Measurements from ENCODE around the gene KRTAP5-2.
"Not testable (repeated sequence)": the region's sequence is repeated elsewhere in the genome, so short reads cannot be mapped to it uniquely, and the experiment has no call there.

Gene KRTAP5-2

GRCh38 chr11:1589996-1590395 lies 8.1 kb downstream of the KRTAP5-2 start:
- peaks cover 33% of the 10 kb centered on the region for H3K27me3 Mint-ChIP-seq (ENCODE audit: low read depth)
- H3K4me1 Mint-ChIP-seq (ENCODE audit: low read depth), result peaks cover 8% of the 10 kb centered on the region
- H3K4me3 Mint-ChIP-seq, result no peak overlapping the region
- H3K27ac Mint-ChIP-seq, result peak overlapping the region; percentile 52
- peaks cover 5% of the 10 kb centered on the region for H3K36me3 Mint-ChIP-seq (ENCODE audit: low read depth)
- no peak for DNase-seq (ENCODE audit: low spot score)
- peaks cover 10% of the 10 kb centered on the region for H3K9me3 Mint-ChIP-seq

GRCh38 chr11:1589191-1589963 lies 8.7 kb downstream of the KRTAP5-2 start:
- H3K36me3 Mint-ChIP-seq (ENCODE audit: low read depth); H3K9me3 Mint-ChIP-seq; H3K4me1 Mint-ChIP-seq (ENCODE audit: low read depth); DNase-seq (ENCODE audit: low spot score): not testable (repeated sequence)
- peak overlapping the region; percentile 71 for H3K27ac Mint-ChIP-seq
- peaks cover 30% of the 10 kb centered on the region for H3K27me3 Mint-ChIP-seq (ENCODE audit: low read depth)
- H3K4me3 Mint-ChIP-seq, result peak overlapping the region; percentile 11

DNA sequence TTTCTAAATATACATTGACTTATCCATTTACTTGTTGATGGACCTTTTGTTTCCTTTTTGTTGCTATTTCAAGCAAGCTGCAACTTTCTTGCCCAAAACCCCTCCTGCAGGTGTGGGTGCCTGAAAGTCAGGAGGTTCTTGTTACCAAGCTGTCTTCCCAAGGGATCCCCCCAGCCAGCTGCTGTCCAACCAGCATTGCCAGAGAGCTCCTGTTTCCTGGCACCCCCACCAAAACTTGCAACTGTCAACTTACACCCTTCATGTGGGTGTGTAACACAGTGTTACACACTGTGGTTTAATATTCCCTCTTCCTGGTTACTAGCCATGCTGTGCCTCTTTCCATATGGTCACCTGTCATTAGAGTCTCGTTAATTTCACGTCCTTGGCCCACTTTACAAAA lies 11.4 kb downstream of the KRTAP5-2 start:
- H3K9me3 Mint-ChIP-seq, result peaks cover 10% of the 10 kb centered on the region

GRCh38 chr11:1584661-1585370 lies 13.3 kb downstream of the KRTAP5-2 start, which contains the start of gene KRTAP5-1:
KRTAP5-1 (minus strand) TSS chr11:1585283; CDS start chr11:1585249, 34 bp downstream.
- DNase-seq (ENCODE audit: low spot score); H3K9me3 Mint-ChIP-seq; H3K36me3 Mint-ChIP-seq (ENCODE audit: low read depth); H3K4me1 Mint-ChIP-seq (ENCODE audit: low read depth); H3K27ac Mint-ChIP-seq; H3K4me3 Mint-ChIP-seq: not testable (repeated sequence)
- peaks cover 15% of the 10 kb centered on the region for H3K27me3 Mint-ChIP-seq (ENCODE audit: low read depth)

More for the DNA sequence above, 11.4 kb downstream of the KRTAP5-2 start:
- no peak overlapping the region for H3K27ac Mint-ChIP-seq
- no peak for DNase-seq (ENCODE audit: low spot score)
- H3K36me3 Mint-ChIP-seq (ENCODE audit: low read depth), result peaks cover 5% of the 10 kb centered on the region
- H3K4me3 Mint-ChIP-seq, result no peak overlapping the region
- peaks cover 18% of the 10 kb centered on the region for H3K27me3 Mint-ChIP-seq (ENCODE audit: low read depth)
- H3K4me1 Mint-ChIP-seq (ENCODE audit: low read depth), result peaks cover 8% of the 10 kb centered on the region

DNA sequence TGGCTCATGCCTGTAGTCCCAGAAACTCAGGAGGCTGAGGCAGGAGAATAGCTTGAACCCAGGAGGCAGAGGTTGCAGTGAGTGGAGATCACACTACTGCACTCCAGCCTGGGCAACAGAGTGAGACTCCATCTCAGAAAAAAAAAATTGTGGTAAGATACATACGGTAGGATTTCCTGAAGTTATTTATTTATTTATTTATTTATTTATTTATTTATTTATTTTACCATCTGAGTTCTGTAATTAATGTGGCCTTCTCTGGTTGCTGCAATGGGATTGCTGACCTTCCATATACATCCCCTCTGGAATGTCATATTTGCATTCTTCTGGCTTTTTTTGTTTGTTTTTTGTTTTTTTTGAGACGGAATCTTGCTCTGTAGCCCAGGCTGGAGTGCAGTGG lies 15.2 kb downstream of the KRTAP5-2 start:
- not testable (repeated sequence) for H3K27ac Mint-ChIP-seq; H3K36me3 Mint-ChIP-seq (ENCODE audit: low read depth); H3K9me3 Mint-ChIP-seq; H3K4me1 Mint-ChIP-seq (ENCODE audit: low read depth); H3K4me3 Mint-ChIP-seq; DNase-seq (ENCODE audit: low spot score)
- peaks cover 10% of the 10 kb centered on the region for H3K27me3 Mint-ChIP-seq (ENCODE audit: low read depth)

- Mint-ChIP-seq H3K36me3 (ENCODE audit: low read depth) (no peaks in the 10 kb centered on the region), H3K9me3 (peaks cover 9% of the 10 kb centered on the region), H3K4me1 (ENCODE audit: low read depth) (no peaks in the 10 kb centered on the region), H3K27me3 (ENCODE audit: low read depth) (peaks cover 7% of the 10 kb centered on the region), H3K27ac (no peak overlapping the region), H3K4me3 (no peak overlapping the region)
- DNase-seq (ENCODE audit: low spot score), result no peak
Observed at GRCh38 chr11:1581976-1582375, 16.1 kb downstream of the KRTAP5-2 start.

GRCh38 chr11:1576825-1577224 lies 21.3 kb downstream of the KRTAP5-2 start:
- no peak overlapping the region for H3K4me3 Mint-ChIP-seq
- peaks cover 9% of the 10 kb centered on the region for H3K9me3 Mint-ChIP-seq
- H3K4me1 Mint-ChIP-seq (ENCODE audit: low read depth), result no peaks in the 10 kb centered on the region
- no peak overlapping the region for H3K27ac Mint-ChIP-seq
- no peaks in the 10 kb centered on the region for H3K36me3 Mint-ChIP-seq (ENCODE audit: low read depth)
- H3K27me3 Mint-ChIP-seq (ENCODE audit: low read depth), result peaks cover 20% of the 10 kb centered on the region
- no peak for DNase-seq (ENCODE audit: low spot score)

GRCh38 chr11:1575756-1576155 lies 22.3 kb downstream of the KRTAP5-2 start:
- not testable (repeated sequence) for H3K4me3 Mint-ChIP-seq; H3K27ac Mint-ChIP-seq; H3K36me3 Mint-ChIP-seq (ENCODE audit: low read depth); H3K9me3 Mint-ChIP-seq; H3K4me1 Mint-ChIP-seq (ENCODE audit: low read depth); DNase-seq (ENCODE audit: low spot score)
- H3K27me3 Mint-ChIP-seq (ENCODE audit: low read depth), result peaks cover 22% of the 10 kb centered on the region

DNA sequence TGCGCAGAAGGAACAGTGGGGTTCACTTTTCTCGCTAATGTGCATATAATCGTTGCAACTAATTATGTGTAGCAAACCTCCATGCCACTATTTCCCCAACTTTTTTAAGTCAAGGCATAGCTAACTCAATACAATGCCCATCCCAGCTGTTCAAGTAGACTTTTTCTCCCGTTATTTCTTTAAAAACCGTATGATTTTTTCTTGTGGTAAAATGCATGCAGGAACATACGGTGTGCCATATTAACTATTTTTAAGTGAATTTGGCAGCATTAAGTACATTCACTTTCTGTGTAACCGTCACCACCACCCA lies 23.2 kb downstream of the KRTAP5-2 start:
- H3K36me3 Mint-ChIP-seq (ENCODE audit: low read depth), result no peaks in the 10 kb centered on the region
- H3K4me1 Mint-ChIP-seq (ENCODE audit: low read depth), result no peaks in the 10 kb centered on the region
- no peak overlapping the region for H3K4me3 Mint-ChIP-seq
- H3K27ac Mint-ChIP-seq, result no peak overlapping the region
- peaks cover 31% of the 10 kb centered on the region for H3K27me3 Mint-ChIP-seq (ENCODE audit: low read depth)
- H3K9me3 Mint-ChIP-seq, result peaks cover 9% of the 10 kb centered on the region
- DNase-seq (ENCODE audit: low spot score), result no peak

- Mint-ChIP-seq H3K36me3 (ENCODE audit: low read depth) (no peaks in the 10 kb centered on the region), H3K27me3 (ENCODE audit: low read depth) (peaks cover 32% of the 10 kb centered on the region), H3K27ac (no peak overlapping the region), H3K4me3 (no peak overlapping the region), H3K4me1 (ENCODE audit: low read depth) (no peaks in the 10 kb centered on the region), H3K9me3 (peaks cover 9% of the 10 kb centered on the region)
- peak; percentile 59 for DNase-seq (ENCODE audit: low spot score)
Observed at GRCh38 chr11:1574238-1574932, 23.7 kb downstream of the KRTAP5-2 start.

DNA sequence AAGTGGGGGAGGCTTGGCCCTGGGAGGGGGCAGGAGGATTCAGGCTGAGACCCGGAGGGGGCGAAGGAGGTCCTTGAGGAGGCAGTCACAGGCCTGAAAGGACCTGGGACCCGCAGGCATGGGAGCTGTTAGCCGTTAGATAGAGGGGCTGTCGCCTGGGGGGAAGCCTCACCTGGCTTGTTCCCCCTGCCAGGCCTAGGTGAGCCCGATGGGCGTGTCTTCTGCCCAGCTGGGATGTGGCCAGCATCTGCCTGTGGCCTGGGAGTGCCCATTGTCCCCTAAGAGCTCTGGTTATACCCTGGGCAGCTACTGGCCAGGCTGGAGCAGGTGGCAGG lies 24.2 kb downstream of the KRTAP5-2 start:
- Mint-ChIP-seq H3K4me1 (ENCODE audit: low read depth) (no peaks in the 10 kb centered on the region), H3K36me3 (ENCODE audit: low read depth) (no peaks in the 10 kb centered on the region), H3K4me3 (peak overlapping the region; percentile 12), H3K9me3 (peaks cover 5% of the 10 kb centered on the region), H3K27ac (no peak overlapping the region), H3K27me3 (ENCODE audit: low read depth) (peaks cover 32% of the 10 kb centered on the region)
- no peak for DNase-seq (ENCODE audit: low spot score)

DNA sequence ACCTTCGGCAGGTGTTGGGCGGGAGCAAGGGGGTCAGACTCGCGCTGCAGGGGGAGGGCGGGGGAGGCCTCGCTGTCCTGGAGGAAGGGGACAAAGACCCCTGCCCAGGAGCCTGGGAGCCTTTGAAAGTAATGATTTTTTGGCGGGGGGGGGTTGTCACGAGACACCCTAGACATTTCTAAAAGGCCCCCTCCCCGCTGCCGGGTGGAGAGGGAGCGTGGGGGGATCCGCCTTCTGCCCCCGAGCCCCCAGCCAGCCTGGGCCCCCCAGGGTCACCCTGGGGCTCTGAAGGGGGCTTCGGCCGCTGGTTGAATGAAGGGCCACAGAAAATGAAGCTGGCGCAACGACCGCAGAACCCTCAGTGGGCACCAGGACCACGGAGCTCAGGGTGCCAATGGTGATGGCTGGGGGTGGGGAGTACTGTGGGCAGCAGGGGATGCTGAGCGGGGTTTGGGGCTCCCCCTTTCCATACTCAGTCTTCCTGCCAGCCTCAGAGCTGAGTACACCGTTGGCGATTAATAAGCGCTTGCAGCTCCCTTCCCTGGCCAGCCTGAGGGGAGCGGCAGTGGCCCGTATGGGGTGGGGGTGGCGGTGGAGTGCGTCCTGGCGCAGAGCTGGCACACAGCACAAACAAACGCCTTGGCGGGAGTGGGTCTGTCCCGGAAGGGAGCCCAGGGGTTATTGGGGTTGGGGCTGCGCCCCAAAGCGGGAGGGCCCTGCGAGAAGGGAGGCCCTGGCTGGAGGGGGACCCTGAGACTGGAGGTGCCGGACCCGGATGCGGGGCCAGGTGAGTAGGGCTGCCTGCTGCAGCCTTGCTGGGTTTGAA lies 24.8 kb downstream of the KRTAP5-2 start:
- no peak for DNase-seq (ENCODE audit: low spot score)
- no peaks in the 10 kb centered on the region for H3K36me3 Mint-ChIP-seq (ENCODE audit: low read depth)
- H3K27me3 Mint-ChIP-seq (ENCODE audit: low read depth), result peaks cover 32% of the 10 kb centered on the region
- H3K4me3 Mint-ChIP-seq, result peak overlapping the region; percentile 32
- no peak overlapping the region for H3K27ac Mint-ChIP-seq
- no peaks in the 10 kb centered on the region for H3K4me1 Mint-ChIP-seq (ENCODE audit: low read depth)
- peaks cover 3% of the 10 kb centered on the region for H3K9me3 Mint-ChIP-seq

DNA sequence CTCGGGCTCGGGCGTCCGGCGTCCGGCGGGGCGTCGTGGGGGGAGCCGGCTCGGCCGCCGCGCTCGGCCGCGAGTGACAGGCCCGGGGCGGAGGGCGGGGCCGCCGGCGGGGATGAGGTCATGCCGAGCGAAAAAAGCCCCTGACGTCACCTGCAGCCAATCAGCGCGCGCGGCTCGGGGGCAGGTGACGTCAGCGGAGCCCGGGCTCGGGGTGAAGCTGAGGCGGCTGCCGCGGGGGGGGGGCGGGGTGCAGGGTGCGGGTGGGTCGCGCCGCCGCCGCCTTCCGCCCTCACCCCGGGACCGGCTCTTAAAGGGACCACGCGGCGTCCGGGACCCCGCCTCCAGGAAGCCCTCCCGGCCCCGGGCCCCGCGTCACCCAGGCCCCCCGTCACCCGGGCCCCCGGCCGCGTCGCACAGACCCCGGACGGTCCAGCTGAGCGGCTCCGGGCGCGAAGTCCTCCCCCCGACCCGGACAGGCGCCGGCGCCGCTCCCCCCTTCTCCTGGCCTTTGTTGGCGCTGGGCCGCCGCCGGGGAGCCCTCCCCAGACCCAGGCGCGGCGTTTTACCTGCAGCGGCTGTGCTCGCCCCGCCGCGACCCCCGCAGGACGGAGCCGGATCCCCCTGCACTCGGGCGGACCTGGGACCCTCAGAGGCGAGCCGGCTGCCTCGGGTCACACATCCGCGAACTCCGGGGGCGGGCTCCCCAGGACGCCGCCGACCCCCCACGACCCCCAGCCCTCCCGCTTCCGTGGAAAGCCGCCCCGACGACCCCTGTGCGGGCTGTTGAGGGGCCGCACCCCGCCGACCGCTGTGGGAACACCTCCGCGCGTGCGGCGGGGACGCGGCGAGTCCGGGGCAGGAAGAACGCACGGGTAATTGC lies 25.7 kb downstream of the KRTAP5-2 start, which contains the start of gene DUSP8:
DUSP8 (minus strand) TSS at position 75 of the 880 bp plus-strand sequence. CDS start 6,445 bp downstream, outside the sequence.
- peaks cover 32% of the 10 kb centered on the region for H3K27me3 Mint-ChIP-seq (ENCODE audit: low read depth)
- H3K9me3 Mint-ChIP-seq, result no peaks in the 10 kb centered on the region
- H3K4me3 Mint-ChIP-seq, result no peak within 1 kb of the TSS
- peak; percentile 88 for DNase-seq (ENCODE audit: low spot score)
- H3K36me3 Mint-ChIP-seq (ENCODE audit: low read depth), result no peaks in the 10 kb centered on the region
- H3K4me1 Mint-ChIP-seq (ENCODE audit: low read depth), result no peaks in the 10 kb centered on the region
- no peak within 1 kb of the TSS for H3K27ac Mint-ChIP-seq

Measured in T-helper 2 cell treated with Interferon-gamma antibody and Interleukin-4, amounts not matched to agents 5 μg/mL and 100 μg/mL, for 36 hours (primary cell).